SK-N-MC (cell line): ENCODE data around the gene IQSEC3.

Experiments
- EZH2 ChIP-seq: fragments of 200-600 bp; sonication (generic); IDR thresholded peaks from one replicate; pipeline ENCODE4 v1.6.1; 2017; ENCODE audit warnings: antibody characterized with exemption
- FOXP2 ChIP-seq: optimal IDR thresholded peaks from 2 replicates; pipeline ENCODE3; 2011; ENCODE audit warnings: mild to moderate bottlenecking, moderate library complexity; ENCODE audit not compliant: insufficient read depth; ENCODE audit errors: extremely low read length, control extremely low read depth
- POLR2AphosphoS5 ChIP-seq: IDR thresholded peaks from 2 replicates; pipeline ENCODE4 v1.6.1; 2012; ENCODE audit warnings: mild to moderate bottlenecking, low read depth, low read length, borderline replicate concordance

DNA sequence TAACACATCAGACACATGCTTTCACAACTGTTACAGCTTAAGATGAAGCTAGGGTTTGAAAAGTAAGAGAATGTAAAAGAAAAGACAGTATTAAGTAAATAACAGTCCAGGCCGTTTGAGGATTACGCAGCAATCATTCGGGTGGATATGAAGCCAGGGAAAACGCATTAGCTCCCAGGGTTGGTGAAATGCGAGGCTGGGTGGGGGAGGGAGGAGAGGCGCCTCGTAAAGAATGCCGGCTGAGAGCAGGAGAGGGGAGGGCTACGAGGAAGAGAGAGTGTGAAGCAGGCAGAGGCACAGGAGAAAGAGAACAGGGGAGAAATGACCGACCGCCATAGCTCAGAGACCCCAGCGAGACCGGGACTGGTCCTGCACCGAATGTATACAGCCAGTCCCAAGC is 73.0 kb downstream of the IQSEC3 start:
- TF ChIP-seq POLR2AphosphoS5 (no peak), EZH2 (no peak), FOXP2 (no peak)
